GM19193 (cell line): ENCODE results near the gene COMP.

Experiments used
- POLR2A ChIP-seq: IDR thresholded peaks from 4 replicates; pipeline ENCODE4 v1.6.1; 2011; ENCODE audit not compliant: insufficient read depth, insufficient read length; ENCODE audit errors: extremely low read depth

Gene COMP

GRCh38 chr19:18778826-18779495, 12.1 kb downstream of the COMP start:
- TF ChIP-seq POLR2A, result no peak

DNA sequence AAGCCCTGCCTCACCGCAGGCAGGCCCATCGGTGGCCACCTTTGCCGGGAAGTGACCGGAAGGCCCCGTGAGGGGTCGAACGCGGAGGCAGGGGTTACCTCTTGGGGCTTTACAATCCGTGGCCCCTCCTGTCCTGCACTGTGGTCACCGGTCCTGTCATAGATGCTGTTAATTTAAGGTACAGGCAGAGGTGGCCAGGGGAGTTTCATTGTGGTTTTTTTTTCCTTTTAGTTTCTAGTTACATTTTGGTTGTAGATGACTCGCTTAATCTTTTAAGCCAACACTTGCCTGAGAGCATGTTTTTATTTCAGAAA, 13.1 kb downstream of the COMP start:
- no peak for TF ChIP-seq POLR2A

GRCh38 chr19:18777301-18778075, 13.6 kb downstream of the COMP start:
- no peak for TF ChIP-seq POLR2A

GRCh38 chr19:18776736-18777135, 14.4 kb downstream of the COMP start:
- TF ChIP-seq POLR2A, result no peak

- TF ChIP-seq POLR2A, result no peak
Measured at GRCh38 chr19:18776288-18776594, 14.9 kb downstream of the COMP start.

- TF ChIP-seq POLR2A, result no peak
Measured at GRCh38 chr19:18775586-18776287, 15.4 kb downstream of the COMP start.

DNA sequence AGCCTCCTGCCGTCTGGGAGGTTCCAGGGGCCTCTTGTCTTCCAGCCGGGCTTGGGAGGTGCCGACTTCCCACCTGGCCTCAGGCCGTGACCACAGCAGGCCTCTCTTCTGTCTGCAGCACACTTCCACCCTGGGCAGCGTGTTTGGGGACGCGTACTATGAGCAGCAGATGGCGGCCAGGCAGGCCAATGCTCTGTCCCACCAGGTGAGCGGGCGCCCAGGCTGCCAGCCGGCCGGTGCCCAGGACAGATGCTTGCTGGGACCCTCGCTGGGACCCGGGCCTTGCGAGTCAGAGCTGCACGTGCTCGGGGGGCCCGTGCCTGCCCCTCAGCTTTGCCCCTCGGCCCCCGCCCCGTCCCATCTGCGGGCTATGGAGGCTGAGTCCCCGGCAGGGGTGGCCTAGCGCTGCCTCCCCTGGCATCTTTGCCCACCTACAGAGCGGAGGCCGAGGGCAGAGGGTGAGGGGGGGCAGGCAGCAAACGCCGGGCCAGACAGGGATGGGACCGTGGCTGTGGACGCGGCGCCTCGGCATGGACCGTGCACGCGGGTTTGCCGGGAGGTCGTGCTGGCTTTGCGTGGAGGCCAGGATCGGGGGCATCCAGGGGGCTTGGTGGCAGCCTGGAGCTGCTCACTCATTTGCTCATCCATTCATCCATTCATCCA, 16.2 kb downstream of the COMP start:
- no peak for TF ChIP-seq POLR2A

DNA sequence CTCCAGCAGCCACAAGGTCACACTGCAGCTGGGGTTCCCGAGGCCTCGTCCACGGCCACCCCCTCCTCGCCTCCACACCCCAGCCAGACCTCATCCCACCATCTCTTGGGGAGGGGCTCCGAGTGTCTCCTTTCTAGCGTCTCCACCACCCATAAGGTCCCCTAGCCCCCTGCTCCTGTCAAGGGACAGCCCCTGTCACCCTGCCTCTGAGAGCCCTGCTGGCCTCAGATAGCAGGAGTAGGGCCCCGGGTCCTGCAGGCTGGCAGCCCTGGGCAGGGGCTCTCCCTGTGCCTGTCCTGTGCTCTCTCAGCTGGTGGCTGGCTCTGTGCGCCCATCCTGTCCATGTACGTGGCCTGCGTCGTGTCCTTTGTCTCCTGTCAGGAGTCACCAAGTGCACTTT, 17.0 kb downstream of the COMP start:
- no peak for TF ChIP-seq POLR2A

DNA sequence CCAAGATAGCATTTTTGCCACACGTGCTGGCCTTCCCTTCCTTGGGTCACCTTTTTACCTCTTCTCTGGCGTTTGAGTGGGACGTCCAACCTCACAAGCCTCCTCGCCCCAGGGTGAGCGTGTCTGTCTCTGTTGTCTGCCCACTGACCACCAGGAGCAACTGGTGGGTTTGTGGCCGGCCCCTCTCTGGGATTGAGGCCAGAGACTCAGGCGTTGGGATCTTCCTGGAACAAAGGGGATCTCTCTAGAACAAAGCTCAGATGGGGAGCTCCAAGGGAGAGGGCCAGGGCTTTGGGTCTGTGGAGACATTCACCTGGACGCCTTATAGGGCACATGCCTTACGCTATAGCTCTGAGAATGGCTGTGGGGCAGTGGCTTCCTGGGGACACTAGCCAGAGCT, 17.4 kb downstream of the COMP start:
- TF ChIP-seq POLR2A, result no peak

- TF ChIP-seq POLR2A, result no peak
Measured at GRCh38 chr19:18772620-18773587, 18.2 kb downstream of the COMP start.

GRCh38 chr19:18771328-18772242, 19.5 kb downstream of the COMP start:
- no peak for TF ChIP-seq POLR2A

- TF ChIP-seq POLR2A, result no peak
Measured at GRCh38 chr19:18770663-18771327, 20.3 kb downstream of the COMP start.

DNA sequence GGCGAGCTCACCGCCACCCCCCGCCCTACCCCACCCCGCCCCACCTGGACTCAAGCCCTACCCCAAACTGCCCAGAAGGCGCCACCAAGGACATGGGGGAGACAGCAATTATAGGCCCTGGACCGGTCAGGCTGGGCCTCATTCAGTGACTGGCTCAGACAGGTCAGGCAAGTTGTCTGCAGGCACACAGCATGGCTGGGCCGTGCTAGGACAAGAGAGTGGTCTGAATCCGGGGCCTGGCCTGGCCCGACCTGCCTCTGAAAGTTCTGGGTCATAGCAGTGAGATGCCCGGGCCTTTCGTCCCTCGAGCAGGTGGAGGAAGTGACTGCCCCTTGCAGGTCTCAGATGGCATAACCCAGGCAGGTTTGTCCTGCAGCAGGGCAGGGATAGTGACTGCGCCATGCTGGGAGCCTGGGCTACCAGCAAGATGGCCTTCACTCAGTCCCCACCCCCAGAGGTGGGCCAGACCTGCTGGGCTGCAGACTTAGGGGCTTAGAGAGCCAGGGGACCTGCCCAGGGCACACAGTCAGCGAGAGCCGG, 21.0 kb downstream of the COMP start:
- TF ChIP-seq POLR2A, result no peak
